Measurements from ENCODE around the gene HS3ST3A1.

GRCh38 chr17:13561606-13562270 is 40.0 kb downstream of the HS3ST3A1 start:
- no peak for TF ChIP-seq POLR2A (IDR thresholded peaks at IDR 0.05)
- no peak for TF ChIP-seq CTCF (IDR thresholded peaks at IDR 0.05)

All from tibial nerve (tissue), 3 donors.